Sciatic nerve (tissue), 2 donors: ENCODE data around the gene ATP2C2. TPM values are rescaled to one million over a fixed set of nuclear protein-coding genes. Genes with fewer than 3 reads are reported as not detected.

ENCODE experiments used
- ATAC-seq: fragments of 200-7000 bp; cut with Tn5 transposase; one replicate; pipeline ENCODE4 v1.9.1; 2020; ENCODE audit warnings: mild to moderate bottlenecking, moderate library complexity
- DNase-seq: peaks from one replicate; pipeline ENCODE4 v3.0.0-alpha.2; 2020; ENCODE audit warnings: low spot score
- intact Hi-C: fragments of 100-400 bp; cut with DNase I; formaldehyde crosslinking; loops from one replicate; pipeline ENCODE4 v1.14.2; 2022
- total RNA-seq: library from RNA; stranded (reverse); fragmentation: NEBNext Ultra II Directional; extraction: Animal tissue kit (Norgen Biotek cat#: 25700); gene quantifications from one replicate; pipeline ENCODE4 v1.2.1, GENCODE V29; 2021
- donor health status: DM: no; HTN: no; CAD: no.
- donor health status: DM: no; HTN: no; CAD: no.

ATP2C2 gene
- total RNA-seq, 1 donor from 2014 or later = 0.58 TPM

DNA sequence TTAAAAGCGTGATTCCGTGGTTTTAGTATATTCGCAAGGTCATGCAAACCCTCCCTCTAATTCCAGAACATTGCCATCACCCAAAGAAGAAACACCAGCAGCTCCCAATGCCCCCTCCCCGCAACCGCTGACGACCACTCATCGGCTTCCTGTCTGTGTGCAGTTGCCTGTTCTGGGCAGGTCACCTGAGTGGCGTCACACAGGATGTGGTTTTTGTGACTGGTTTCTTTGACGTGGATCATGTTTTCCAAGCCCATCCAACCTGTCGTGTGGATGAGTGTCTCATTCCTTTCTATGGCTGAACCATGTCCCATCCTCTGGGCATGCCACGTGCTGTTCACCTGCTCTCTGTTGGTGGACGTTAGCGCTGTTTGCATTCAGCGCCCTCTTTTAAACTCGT, 8.2 kb upstream of the ATP2C2 start:
- intact Hi-C loops = no loop called here
- ATAC-seq = no peak
- no peak for DNase-seq

DNA sequence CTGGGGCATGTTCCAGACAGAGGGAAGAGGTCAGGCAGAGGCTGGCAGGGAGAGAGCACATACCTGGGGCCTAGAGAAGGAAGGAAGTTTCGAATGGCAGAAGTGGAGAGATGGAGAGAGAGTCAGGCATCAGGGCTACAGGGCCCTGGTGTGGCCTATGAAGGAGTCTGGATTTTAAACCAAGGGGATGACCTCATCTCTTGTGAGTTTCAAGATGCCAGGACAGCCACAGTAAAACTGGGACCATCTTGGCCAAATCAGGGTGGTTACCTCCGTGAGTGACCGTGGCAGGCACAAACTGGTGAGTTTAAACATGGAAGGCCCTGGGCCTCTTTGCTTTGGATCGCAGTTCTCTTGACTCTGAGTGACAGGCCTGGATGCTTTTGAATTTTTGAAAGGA, 7.6 kb upstream of the ATP2C2 start:
- no peak for ATAC-seq
- intact Hi-C loops = no loop called here
- no peak for DNase-seq

DNA sequence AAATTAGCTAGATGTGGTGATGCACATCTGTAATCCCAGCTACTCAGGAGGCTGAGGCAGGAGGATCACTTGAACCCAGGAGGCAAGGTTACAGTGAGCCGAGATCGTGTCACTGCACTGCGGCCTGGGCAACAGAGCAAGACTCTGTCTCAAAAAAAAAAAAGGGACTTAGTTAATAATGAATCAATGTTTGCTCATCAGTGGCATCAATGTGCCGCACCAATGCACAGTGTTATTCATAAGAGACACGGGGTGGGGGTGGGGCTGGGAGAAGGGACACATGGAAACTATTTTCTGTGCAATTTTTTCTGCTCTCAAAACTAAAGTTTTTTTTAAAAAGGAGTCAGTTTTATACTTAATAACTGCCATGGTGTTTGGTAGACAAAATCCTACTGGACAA, 6.8 kb upstream of the ATP2C2 start:
- intact Hi-C loops = no loop called here
- no peak for ATAC-seq
- DNase-seq = no peak

DNA sequence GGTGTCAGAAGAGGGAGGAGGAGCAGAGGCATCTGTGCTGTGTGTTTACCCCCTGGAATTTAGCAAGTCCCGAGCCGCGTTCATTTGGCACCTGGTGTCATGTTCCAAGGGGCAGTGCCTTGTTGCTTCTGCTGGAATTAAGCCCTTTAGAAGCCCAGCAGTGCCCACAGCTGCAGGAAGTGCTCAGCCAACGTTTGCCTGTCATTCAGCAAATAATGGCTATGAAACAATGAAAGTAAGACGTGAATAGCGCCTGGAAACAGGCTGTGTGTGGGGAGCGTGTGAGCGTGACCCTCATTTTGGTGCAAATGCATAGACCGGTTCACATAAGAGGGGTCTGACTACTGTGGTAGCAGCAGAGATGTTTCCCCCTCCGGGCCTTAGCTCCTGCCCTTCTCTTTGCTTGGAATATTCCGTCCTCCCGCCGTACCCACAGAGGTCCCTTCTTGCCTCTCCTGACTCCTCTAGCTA, 5.8 kb upstream of the ATP2C2 start:
- no peak for ATAC-seq
- DNase-seq = no peak
- intact Hi-C loops = no loop called here

DNA sequence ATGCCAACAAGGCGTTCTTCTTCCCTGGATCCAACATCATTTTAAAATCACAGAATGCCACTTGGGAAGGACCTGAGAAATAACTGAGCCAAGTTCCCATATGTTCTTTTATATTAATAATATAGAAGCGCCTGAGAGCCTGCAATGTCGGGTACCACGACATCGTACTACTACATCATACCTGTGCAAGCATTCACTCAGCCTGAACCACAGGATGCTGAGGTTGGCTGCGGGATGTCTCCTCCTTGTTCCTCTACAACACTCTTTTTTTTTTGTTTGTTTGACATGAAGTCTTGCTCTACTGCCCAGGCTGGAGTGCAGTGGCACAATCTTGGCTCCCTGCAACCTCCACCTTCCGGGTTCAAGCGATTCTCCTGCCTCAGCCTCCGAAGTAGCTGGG, 2.1 kb upstream of the ATP2C2 start:
- no peak for DNase-seq
- intact Hi-C loops = no loop called here
- no peak for ATAC-seq

DNA sequence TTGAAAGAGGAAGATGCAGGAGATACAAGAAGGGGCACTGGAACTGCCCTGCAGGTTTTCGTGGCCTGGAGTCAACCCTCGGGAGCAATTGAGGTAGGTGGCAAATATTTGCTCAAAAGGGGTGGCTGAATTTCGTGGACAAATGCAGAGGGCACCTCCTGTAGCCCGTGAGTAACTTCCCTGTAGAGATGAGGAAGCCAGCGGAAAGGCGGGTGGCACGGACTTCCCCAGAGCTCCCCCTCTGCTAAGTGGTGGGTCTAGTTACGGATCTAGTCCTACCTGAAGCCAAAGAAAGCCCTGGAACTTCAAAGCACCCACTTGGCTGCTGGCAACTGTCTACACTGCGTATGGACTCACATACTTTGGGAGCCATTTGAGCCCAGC, 1.0 kb upstream of the ATP2C2 start:
- DNase-seq (no peak), ATAC-seq (no peak)
- intact Hi-C loops = no loop called here

DNA sequence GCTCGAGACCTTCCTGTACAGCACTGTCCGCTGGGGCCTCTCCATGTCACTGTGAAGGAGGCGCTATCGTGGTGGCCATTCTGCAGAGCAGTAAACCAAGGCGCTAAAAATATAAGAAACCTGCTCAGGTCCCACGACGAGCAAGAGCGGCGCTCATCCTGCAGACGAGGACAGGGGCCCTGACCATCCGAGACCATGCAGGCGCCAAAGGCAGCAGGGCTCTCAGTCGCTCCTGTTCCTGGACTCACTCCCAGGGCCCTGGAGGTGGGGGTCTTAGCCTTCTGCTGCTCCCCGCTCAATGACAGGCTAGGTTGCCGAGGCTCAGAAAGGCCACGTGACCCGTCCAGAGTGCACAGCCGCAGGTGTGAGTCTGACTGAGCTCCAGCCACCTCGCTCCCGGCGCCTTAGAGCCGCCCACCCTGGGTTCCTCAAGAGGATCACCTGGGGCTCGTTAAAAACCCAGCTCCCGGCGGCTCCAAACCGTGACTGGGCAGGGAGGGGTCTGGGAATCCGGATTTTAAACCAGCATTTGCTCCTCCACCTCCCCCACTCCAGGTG, 509 bp upstream of the ATP2C2 start:
- ATAC-seq = no peak
- intact Hi-C loops = no loop called here
- no peak for DNase-seq

DNA sequence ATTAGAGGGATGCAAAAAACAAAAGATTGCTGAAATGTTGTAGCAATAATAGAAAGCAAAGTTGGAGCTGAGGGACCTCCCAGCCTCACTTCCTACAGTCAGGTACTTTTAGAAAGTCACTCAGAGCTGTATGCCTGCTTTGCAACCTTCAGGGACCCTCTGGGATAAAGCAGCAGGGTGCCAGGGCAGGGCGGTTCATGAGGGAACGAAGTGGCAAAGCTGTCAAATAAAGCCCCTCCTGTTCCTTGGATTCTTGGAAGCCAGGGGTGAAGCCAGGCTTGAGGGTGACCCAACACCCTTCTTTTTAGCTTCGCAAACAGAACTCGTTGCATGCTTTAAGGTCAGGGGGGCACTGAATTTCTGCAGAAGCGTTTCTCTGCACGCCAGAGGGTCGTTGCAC, 767 bp downstream of the ATP2C2 start:
- intact Hi-C loops = no loop called here
- no peak for ATAC-seq
- no peak for DNase-seq

DNA sequence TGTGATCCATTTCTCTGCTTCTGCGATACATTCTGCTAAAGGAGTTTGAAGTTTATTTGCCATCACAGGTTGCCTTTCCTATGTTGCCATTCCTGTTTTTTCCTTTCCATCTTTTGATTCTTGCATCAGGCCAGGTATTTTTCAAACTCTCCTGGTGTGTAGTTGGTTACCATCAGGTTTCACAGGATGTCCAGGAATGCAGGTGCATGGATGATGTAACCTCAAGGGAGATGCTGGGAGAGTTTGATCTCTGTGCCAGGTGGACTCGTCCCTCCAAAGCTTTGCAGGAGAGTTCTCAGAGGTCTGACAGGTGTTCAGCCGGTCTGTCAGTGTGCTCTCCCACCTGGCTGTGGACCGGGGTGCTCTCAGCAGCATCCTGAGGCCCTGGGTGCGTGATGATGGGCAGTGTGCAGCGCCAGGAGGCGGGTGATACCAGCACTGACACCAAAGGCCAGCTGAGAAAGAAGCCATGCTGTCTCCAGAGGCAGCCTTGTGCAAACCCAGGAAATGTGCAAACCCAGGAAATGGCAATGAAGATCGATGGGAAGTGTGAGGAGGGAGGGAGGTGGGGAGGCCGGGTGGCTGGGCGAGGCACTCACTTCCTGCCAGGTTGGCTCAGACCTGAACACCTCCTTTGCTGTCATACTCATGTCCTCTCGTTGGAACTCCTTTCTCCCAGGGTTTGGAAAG, 1.7 kb downstream of the ATP2C2 start:
- DNase-seq (no peak), ATAC-seq (no peak)
- intact Hi-C loops = no loop called here

DNA sequence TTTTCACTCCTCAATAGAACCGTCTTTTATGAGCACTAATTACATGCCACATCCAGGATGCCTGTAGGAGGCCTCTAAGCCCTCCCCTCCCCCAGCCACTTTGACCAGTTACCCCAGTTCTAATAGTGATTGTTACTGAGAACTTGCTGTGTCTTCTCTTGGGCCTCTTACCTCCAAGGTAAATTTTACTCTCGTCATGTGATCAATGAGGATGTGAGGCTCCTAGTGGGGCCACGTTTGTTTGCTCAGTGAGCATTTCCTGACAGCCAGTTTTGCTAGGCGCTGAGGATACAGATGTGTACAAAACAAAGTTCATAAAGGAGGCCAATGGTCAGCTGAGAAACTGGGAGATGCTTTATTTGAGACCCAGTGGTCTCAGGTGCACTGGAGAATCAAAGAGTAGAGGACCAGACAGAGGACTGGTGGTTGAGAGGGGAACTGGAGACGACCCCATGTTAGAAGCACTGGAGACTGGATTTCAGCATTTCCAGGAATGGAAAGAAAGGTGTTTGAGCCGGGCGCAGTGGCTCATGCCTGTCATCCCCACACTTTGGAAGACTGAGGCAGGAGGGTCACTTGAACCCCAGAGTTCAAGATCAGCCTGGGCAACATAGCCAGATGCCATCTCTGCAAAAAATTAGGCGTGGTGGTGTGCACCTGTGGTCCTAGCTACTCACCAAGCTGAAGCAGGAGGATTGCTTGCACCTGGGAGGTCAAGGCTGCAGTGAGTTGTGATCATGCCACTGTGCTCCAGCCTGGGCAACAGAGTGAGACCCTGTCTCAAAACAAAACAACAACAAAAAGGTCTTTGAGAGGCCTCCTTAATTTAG, 2.6 kb downstream of the ATP2C2 start:
- intact Hi-C loops = no loop called here
- ATAC-seq (no peak), DNase-seq (no peak)

DNA sequence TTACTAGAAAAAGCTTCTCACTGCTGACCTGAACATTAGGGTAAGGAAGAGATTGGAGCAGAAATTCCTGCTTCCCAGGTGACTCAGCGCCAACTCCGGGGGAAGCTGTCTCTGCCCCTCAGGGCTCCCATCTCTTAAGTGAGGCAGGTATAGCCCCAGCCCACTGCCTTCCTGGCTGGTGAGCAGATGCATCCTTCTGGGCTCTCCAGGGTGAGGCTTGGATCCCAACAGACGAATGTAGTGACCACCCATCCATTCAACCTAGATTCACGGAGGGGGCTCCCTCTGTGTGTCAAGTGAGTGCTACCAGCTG, 3.2 kb downstream of the ATP2C2 start:
- DNase-seq (no peak), ATAC-seq (no peak)
- intact Hi-C loops = no loop called here

DNA sequence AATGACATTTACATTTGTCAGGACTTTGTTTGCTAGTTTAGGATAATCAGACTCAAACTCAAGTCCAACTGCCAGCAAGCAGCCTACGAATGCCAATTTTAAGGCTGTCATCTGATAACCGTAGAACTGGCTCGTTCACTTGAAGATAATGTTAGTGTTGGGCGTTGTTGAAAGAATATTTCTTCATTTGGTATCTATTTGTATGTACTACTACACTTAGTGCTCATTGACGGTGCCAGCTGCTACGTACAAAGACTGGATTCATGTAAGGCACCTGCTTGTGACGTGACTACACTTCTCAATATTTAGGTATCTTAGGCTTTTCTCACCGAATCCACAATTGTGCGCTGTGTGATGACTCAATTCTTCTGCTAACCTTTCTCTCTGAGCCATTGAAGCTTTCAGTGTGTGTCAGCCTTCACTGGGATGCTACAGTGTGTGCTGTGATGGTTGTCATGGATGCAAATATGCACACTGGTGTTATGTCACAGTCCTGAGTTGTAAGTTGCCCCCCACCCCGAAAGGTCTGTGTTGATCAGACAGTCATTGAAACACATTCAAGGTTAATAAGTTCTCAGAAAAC, 5.7 kb downstream of the ATP2C2 start:
- intact Hi-C loops = no loop called here
- DNase-seq (no peak), ATAC-seq (no peak)

DNA sequence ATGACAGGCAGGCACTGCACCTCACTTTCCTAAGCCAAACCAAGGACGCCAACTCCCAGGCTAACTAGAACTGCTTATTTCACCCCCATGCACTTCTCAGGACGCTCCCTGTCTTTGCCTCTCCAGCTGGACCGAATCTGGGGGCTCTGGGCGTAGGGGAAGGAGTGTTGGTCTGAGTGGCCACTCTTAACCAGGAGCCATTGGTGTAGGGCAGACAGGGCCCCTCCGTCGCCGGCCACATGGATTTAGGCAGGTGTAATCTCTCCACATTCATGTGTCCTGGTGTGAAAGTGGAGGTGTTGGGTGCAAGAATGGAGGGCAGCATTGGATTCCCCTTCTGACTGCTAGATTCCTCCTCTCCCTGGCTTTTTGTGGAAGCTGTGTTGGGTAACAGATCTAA, 9.8 kb downstream of the ATP2C2 start:
- intact Hi-C loops = no loop called here
- no peak for ATAC-seq

DNA sequence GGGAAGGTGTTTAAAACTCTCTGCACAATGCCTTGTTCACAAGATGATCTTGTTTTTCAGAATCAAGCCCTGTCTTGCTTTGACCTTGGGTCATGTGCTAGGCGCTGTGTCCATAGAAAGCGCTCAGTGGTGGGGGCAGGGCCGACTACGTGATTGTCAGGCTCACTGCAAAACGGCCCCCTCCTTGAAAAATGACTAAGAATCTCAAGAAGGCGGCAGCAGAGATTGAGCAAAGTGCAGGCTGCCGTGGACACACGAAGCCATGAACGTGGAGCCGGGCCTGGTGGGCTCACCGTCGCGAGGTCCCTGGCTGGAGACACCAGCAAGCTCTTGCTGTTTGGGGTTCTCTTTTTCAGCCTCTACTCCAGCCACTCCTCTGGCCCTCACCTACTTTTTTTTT, 10.2 kb downstream of the ATP2C2 start:
- DNase-seq (no peak), ATAC-seq (peak; percentile 58)
- intact Hi-C loops = no loop called here

More for the DNA sequence above, 9.8 kb downstream of the ATP2C2 start:
- no peak for DNase-seq

DNA sequence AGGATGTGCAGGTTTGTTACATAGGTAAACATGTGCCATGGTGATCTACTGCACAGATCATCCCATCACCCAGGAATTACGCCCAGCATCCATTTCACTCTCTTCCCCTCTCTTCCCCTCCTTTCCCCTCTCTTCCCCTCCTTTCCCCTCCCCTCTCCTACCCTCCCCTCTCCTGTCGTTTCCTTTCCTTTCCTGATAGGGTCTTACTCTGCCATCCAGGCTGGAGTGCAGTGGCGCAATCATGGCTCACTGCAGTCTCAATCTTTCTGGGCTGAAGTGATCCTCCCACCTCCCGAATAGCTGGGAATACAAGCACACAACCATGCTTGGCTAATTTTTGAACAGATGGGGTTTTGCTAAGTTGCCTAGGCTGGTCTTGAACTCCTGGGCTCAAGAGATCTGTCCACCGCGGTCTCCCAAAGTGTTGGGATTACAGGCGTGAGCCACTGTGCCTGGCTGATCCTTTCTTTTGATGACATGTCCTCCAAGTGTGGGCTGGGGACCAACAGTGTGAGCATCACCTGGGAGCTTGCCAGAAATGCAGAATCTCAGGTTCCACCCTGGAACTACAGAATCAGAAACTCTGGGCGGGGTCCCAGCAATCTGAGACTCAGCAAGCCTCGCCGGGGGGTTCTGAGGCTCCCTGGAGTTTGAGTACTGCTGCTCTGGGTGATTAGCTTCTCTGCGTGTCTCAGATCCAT, 10.8 kb downstream of the ATP2C2 start:
- intact Hi-C loops = no loop called here
- DNase-seq = no peak

DNA sequence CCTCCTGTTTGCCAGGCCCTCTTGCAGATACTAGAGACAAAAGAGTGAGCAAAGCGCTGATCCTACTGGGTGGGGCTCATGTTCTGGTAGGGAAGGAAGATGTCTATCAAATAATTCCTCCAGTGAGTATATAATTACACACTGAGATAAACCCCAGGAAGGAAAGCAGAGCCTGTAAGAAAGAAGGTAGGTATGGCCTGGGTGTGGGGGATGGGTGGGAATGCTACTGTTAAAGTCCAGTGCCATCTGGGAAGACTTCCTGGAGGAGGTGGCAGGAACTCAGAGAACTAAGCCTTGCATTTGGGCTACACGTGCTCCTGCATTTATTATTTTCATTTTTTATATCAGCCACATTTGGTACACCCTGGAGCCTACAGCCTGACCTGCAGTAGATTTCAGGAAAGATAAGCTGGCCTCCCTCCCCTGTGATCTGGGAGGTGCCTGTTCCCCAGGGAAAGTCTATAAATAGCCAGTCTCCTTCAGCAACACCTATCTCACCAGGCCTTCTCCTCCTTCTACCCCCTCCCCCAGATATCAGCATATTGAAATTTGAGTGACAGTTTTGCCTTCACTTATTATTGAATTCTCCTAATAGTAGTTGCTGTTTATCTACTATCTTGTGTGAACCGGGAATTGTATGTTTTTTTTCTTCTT, 11.5 kb downstream of the ATP2C2 start:
- no peak for DNase-seq

More for the DNA sequence above, 10.8 kb downstream of the ATP2C2 start:
- ATAC-seq = no peak

DNA sequence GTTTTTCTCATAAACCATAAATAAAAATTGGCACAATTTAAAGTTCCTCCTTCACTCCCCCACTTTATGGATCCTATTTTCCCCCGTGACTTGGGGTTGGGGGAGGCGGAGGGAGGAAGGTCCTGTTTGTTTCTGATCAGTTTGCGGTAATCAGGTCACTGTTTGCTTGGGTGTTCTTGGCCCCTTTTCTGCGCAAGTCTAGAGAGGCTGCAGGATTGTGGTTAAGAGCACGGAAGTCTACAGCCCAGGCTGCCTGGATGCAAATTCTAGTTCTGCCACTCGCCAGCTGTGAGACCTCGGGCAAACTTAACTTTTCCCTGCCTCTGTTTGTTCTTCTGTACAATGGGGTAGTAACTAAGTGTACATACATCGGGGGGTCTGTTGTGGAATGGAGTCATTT, 12.1 kb downstream of the ATP2C2 start:
- intact Hi-C loops = no loop called here
- ATAC-seq = peak; percentile 76
- no peak for DNase-seq

More for the DNA sequence above, 11.5 kb downstream of the ATP2C2 start:
- intact Hi-C loops = no loop called here
- peak; percentile 25 for ATAC-seq

DNA sequence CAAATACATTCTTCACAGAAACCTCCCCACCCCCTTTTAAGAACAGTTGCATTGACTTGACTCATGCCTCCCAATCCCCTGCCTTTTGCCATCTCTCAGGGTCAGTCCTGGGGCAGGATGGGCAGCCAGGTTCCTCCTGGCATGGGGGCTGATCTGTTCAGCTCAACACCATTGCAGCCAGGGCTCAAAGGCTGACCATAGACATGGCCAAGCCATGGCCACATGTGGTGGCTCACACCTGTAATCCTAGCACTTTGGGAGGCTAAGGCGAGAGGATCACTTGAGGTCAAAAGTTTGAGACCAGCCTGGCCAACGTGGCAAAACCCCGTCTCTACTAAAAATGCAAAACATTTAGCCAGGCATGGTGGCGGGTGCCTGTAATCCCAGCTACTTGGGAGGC, 14.1 kb downstream of the ATP2C2 start:
- no peak for ATAC-seq
- intact Hi-C loops = no loop called here
- DNase-seq = no peak

DNA sequence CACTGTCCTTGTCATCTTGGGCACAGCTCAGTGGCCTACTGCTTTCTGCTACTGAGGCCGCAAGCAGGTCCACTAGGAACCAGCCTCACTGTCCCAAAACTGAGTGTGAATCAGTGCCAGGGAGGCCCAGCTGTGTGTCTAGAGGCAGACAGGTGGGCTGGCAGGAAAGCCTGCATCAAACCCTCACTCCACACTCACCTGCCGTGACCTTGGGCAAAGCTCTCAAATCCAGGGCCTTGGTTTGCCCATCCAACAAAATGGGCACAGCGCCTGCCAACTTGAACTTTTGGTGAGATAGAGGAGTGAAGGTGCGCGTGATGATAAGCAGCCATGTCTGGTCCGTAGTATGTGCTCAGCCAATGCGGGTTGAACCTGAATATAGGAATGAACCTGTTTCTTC, 14.8 kb downstream of the ATP2C2 start:
- ATAC-seq (no peak), DNase-seq (no peak)
- intact Hi-C loops = no loop called here
